Measurements from ENCODE around the gene PTPRG. TPM values are rescaled to one million over a fixed set of nuclear protein-coding genes. Genes with fewer than 3 reads are reported as not detected.

The PTPRG gene
- total RNA-seq, 1 donor from 2014 or later, result 39.6 TPM

DNA sequence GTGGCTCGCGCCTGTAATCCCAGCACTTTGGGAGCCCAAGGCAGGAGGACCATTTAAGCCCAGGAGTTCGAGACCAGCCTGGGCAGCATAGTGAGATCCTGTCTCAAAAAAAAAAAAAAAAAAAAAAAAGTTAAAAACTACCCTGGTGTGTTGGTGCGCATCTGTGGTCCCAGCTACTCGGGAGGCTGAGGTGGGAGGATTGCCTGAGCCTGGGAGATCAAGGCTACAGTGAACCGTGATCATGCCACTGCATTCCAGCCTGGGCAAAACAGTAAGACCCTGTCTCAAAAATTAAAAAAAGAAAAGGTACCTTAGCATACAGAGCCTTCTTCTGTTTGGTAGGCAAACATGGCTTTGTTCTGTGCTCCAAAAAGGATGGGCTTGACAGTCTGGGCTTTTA lies 57.5 kb downstream of the PTPRG start:
- H3K27me3 Mint-ChIP-seq (ENCODE audit: low read depth, unreplicated experiment), result no peaks in the 10 kb centered on the region
- H3K4me1 Mint-ChIP-seq (ENCODE audit: low read depth, unreplicated experiment), result peaks cover 11% of the 10 kb centered on the region

DNA sequence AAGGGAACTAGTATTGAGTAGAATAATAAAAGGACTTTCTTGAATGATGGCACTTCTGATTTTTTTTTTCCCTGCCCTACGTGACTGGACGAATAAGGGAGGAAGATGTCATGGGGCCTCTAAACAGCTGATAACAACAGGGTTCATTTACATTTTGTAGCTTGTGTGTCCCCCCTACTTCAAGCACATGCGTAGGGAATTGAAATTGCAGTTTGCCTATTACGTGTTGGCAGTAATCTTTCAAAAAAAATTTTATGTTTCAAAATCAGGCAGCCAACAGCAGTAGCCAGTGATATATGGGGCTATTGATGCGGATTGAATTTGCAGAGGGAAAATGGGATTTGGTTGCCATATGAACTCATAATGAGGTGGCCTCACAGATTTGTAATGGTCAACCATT lies 58.7 kb downstream of the PTPRG start:
- Histone ChIP-seq H3K9ac (ENCODE audit: low read length) (no peak overlapping the region), H3K4me1 (ENCODE audit: insufficient read depth, low read length) (peaks cover 4% of the 10 kb centered on the region), H3K4me3 (ENCODE audit: insufficient read depth, low read depth, low read length) (no peak overlapping the region), H3K79me2 (ENCODE audit: insufficient read depth, low read length) (peaks cover 5% of the 10 kb centered on the region), H3K4me2 (ENCODE audit: low read length) (no peak overlapping the region), H3K36me3 (ENCODE audit: insufficient read depth, low read length) (no peaks in the 10 kb centered on the region), H3K27me3 (ENCODE audit: insufficient read depth, low read length) (no peaks in the 10 kb centered on the region), H3K27ac (ENCODE audit: low read depth, low read length) (no peak overlapping the region), H2AFZ (ENCODE audit: low read depth, low read length) (no peak overlapping the region), H4K20me1 (ENCODE audit: insufficient read depth, low read length) (peaks cover 27% of the 10 kb centered on the region), H3K9me3 (ENCODE audit: insufficient read depth, low read depth, low read length) (no peaks in the 10 kb centered on the region)
- Mint-ChIP-seq H3K4me3 (ENCODE audit: unreplicated experiment) (no peak overlapping the region), H3K36me3 (ENCODE audit: low read depth, unreplicated experiment) (peaks cover 12% of the 10 kb centered on the region), H3K9me3 (ENCODE audit: unreplicated experiment) (no peaks in the 10 kb centered on the region), H3K27ac (ENCODE audit: unreplicated experiment) (no peak overlapping the region), H3K4me1 (ENCODE audit: low read depth, unreplicated experiment) (peaks cover 9% of the 10 kb centered on the region), H3K27me3 (ENCODE audit: low read depth, unreplicated experiment) (no peaks in the 10 kb centered on the region)
- TF ChIP-seq EZH2 (IDR thresholded peaks at IDR 0.05; ENCODE audit: insufficient read depth, low read length), result no peak
- TF ChIP-seq, protein P1, sequence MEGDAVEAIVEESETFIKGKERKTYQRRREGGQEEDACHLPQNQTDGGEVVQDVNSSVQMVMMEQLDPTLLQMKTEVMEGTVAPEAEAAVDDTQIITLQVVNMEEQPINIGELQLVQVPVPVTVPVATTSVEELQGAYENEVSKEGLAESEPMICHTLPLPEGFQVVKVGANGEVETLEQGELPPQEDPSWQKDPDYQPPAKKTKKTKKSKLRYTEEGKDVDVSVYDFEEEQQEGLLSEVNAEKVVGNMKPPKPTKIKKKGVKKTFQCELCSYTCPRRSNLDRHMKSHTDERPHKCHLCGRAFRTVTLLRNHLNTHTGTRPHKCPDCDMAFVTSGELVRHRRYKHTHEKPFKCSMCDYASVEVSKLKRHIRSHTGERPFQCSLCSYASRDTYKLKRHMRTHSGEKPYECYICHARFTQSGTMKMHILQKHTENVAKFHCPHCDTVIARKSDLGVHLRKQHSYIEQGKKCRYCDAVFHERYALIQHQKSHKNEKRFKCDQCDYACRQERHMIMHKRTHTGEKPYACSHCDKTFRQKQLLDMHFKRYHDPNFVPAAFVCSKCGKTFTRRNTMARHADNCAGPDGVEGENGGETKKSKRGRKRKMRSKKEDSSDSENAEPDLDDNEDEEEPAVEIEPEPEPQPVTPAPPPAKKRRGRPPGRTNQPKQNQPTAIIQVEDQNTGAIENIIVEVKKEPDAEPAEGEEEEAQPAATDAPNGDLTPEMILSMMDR (IDR thresholded peaks at IDR 0.05; ENCODE audit: insufficient read depth, low read depth, low read length), result no peak
- DNase-seq (ENCODE audit: low read depth) (no peak), FAIRE-seq (no peak)

More for the DNA sequence above, 57.5 kb downstream of the PTPRG start:
- Histone ChIP-seq H3K79me2 (ENCODE audit: insufficient read depth, low read length) (peaks cover 5% of the 10 kb centered on the region), H3K9ac (ENCODE audit: low read length) (no peak overlapping the region), H4K20me1 (ENCODE audit: insufficient read depth, low read length) (peaks cover 29% of the 10 kb centered on the region), H3K36me3 (ENCODE audit: insufficient read depth, low read length) (no peaks in the 10 kb centered on the region), H3K27me3 (ENCODE audit: insufficient read depth, low read length) (no peaks in the 10 kb centered on the region), H3K9me3 (ENCODE audit: insufficient read depth, low read depth, low read length) (no peaks in the 10 kb centered on the region), H2AFZ (ENCODE audit: low read depth, low read length) (no peak overlapping the region), H3K4me3 (ENCODE audit: insufficient read depth, low read depth, low read length) (no peak overlapping the region), H3K27ac (ENCODE audit: low read depth, low read length) (no peak overlapping the region), H3K4me2 (ENCODE audit: low read length) (no peak overlapping the region), H3K4me1 (ENCODE audit: insufficient read depth, low read length) (peaks cover 4% of the 10 kb centered on the region)
- no peak overlapping the region for H3K27ac Mint-ChIP-seq (ENCODE audit: unreplicated experiment)
- no peaks in the 10 kb centered on the region for H3K9me3 Mint-ChIP-seq (ENCODE audit: unreplicated experiment)
- FAIRE-seq, result no peak
- TF ChIP-seq, protein P1 (IDR thresholded peaks at IDR 0.05; ENCODE audit: insufficient read depth, low read depth, low read length), result no peak
- no peak for TF ChIP-seq EZH2 (IDR thresholded peaks at IDR 0.05; ENCODE audit: insufficient read depth, low read length)
- DNase-seq (ENCODE audit: low read depth), result no peak
- H3K36me3 Mint-ChIP-seq (ENCODE audit: low read depth, unreplicated experiment), result peaks cover 7% of the 10 kb centered on the region
- H3K4me3 Mint-ChIP-seq (ENCODE audit: unreplicated experiment), result no peak overlapping the region

DNA sequence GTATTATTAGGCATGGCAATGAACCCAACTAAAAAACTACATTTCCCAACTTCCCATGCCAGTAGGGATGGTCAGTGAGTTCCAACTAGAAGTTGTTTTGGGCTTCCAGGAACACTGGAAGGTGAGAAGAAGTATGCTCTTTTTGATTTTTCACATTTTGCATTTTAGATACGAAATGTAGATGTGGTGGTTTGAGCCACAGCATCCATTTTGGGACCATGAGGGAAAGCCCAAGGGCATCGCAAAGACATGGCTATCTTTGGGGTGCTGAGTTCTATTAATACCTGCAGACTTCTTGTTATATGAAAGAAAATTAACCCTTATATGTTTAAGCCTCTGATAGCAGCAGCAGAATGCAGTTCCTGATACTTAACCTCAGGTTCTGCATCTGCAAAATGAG lies 62.9 kb downstream of the PTPRG start:
- H3K79me2 ChIP-seq (ENCODE audit: insufficient read depth, low read length), result peaks cover 5% of the 10 kb centered on the region
- no peak overlapping the region for H3K4me2 ChIP-seq (ENCODE audit: low read length)
- peaks cover 11% of the 10 kb centered on the region for H4K20me1 ChIP-seq (ENCODE audit: insufficient read depth, low read length)
- no peak overlapping the region for H3K9ac ChIP-seq (ENCODE audit: low read length)
- H2AFZ ChIP-seq (ENCODE audit: low read depth, low read length), result no peak overlapping the region
- H3K4me1 Mint-ChIP-seq (ENCODE audit: low read depth, unreplicated experiment), result peaks cover 25% of the 10 kb centered on the region
- H3K27ac Mint-ChIP-seq (ENCODE audit: unreplicated experiment), result no peak overlapping the region
- H3K4me1 ChIP-seq (ENCODE audit: insufficient read depth, low read length), result peaks cover 7% of the 10 kb centered on the region
- H3K9me3 Mint-ChIP-seq (ENCODE audit: unreplicated experiment), result no peaks in the 10 kb centered on the region
- no peak for FAIRE-seq
- H3K9me3 ChIP-seq (ENCODE audit: insufficient read depth, low read depth, low read length), result no peaks in the 10 kb centered on the region
- no peak for DNase-seq (ENCODE audit: low read depth)
- no peaks in the 10 kb centered on the region for H3K27me3 ChIP-seq (ENCODE audit: insufficient read depth, low read length)
- H3K36me3 Mint-ChIP-seq (ENCODE audit: low read depth, unreplicated experiment), result peaks cover 5% of the 10 kb centered on the region
- no peak for TF ChIP-seq EZH2 (IDR thresholded peaks at IDR 0.05; ENCODE audit: insufficient read depth, low read length)
- TF ChIP-seq, protein P1 (IDR thresholded peaks at IDR 0.05; ENCODE audit: insufficient read depth, low read depth, low read length), result no peak
- H3K27me3 Mint-ChIP-seq (ENCODE audit: low read depth, unreplicated experiment), result no peaks in the 10 kb centered on the region
- H3K4me3 ChIP-seq (ENCODE audit: insufficient read depth, low read depth, low read length), result no peak overlapping the region
- no peaks in the 10 kb centered on the region for H3K36me3 ChIP-seq (ENCODE audit: insufficient read depth, low read length)
- no peak overlapping the region for H3K27ac ChIP-seq (ENCODE audit: low read depth, low read length)
- no peak overlapping the region for H3K4me3 Mint-ChIP-seq (ENCODE audit: unreplicated experiment)
